ENCODE data around the gene FREM2.

FREM2 gene

GRCh38 chr13:38686577-38687245, at the start of gene FREM2:
Gene FREM2, plus strand, starts transcription at chr13:38687077. Its CDS starts 268 bp downstream, at chr13:38687345.
- in situ Hi-C loops (cut with MboI; ENCODE audit: low sequenced_read_pairs), result no loop called here

GRCh38 chr13:38637576-38637975, 49.3 kb upstream of the FREM2 start:
- in situ Hi-C loops (cut with MboI; ENCODE audit: low sequenced_read_pairs), result no loop called here

- in situ Hi-C loops (cut with MboI; ENCODE audit: low sequenced_read_pairs), result no loop called here
Measured at GRCh38 chr13:38641164-38641948, 45.5 kb upstream of the FREM2 start.

- in situ Hi-C loops (cut with MboI; ENCODE audit: low sequenced_read_pairs), result no loop called here
Measured at GRCh38 chr13:38647312-38647711, 39.6 kb upstream of the FREM2 start.

GRCh38 chr13:38648912-38649311, 38.0 kb upstream of the FREM2 start:
- in situ Hi-C loops (cut with MboI; ENCODE audit: low sequenced_read_pairs), result no loop called here

- in situ Hi-C loops (cut with MboI; ENCODE audit: low sequenced_read_pairs), result no loop called here
Measured at GRCh38 chr13:38656699-38657098, 30.2 kb upstream of the FREM2 start.

GRCh38 chr13:38657191-38657590, 29.7 kb upstream of the FREM2 start:
- in situ Hi-C loops (cut with MboI; ENCODE audit: low sequenced_read_pairs), result no loop called here

- in situ Hi-C loops (cut with MboI; ENCODE audit: low sequenced_read_pairs), result no loop called here
Measured at GRCh38 chr13:38658906-38659305, 28.0 kb upstream of the FREM2 start.

- in situ Hi-C loops (cut with MboI; ENCODE audit: low sequenced_read_pairs), result no loop called here
Measured at GRCh38 chr13:38661010-38661675, 25.7 kb upstream of the FREM2 start.

- in situ Hi-C loops (cut with MboI; ENCODE audit: low sequenced_read_pairs), result no loop called here
Measured at GRCh38 chr13:38662362-38662761, 24.5 kb upstream of the FREM2 start.

GRCh38 chr13:38664906-38665305, 22.0 kb upstream of the FREM2 start:
- in situ Hi-C loops (cut with MboI; ENCODE audit: low sequenced_read_pairs), result no loop called here

GRCh38 chr13:38667526-38668109, 19.3 kb upstream of the FREM2 start:
- in situ Hi-C loops (cut with MboI; ENCODE audit: low sequenced_read_pairs), result no loop called here

GRCh38 chr13:38669234-38669964, 17.5 kb upstream of the FREM2 start:
- in situ Hi-C loops (cut with MboI; ENCODE audit: low sequenced_read_pairs), result no loop called here

- in situ Hi-C loops (cut with MboI; ENCODE audit: low sequenced_read_pairs), result no loop called here
Measured at GRCh38 chr13:38670627-38671026, 16.2 kb upstream of the FREM2 start.

- in situ Hi-C loops (cut with MboI; ENCODE audit: low sequenced_read_pairs), result no loop called here
Measured at GRCh38 chr13:38671980-38672379, 14.9 kb upstream of the FREM2 start.

- in situ Hi-C loops (cut with MboI; ENCODE audit: low sequenced_read_pairs), result no loop called here
Measured at GRCh38 chr13:38674208-38674607, 12.7 kb upstream of the FREM2 start.

GRCh38 chr13:38680912-38681311, 6.0 kb upstream of the FREM2 start:
- in situ Hi-C loops (cut with MboI; ENCODE audit: low sequenced_read_pairs), result no loop called here

GRCh38 chr13:38684714-38685113, 2.2 kb upstream of the FREM2 start:
- in situ Hi-C loops (cut with MboI; ENCODE audit: low sequenced_read_pairs), result no loop called here

- in situ Hi-C loops (cut with MboI; ENCODE audit: low sequenced_read_pairs), result no loop called here
Measured at GRCh38 chr13:38685431-38685830, 1.4 kb upstream of the FREM2 start.

GRCh38 chr13:38685974-38686576, 802 bp upstream of the FREM2 start:
- in situ Hi-C loops (cut with MboI; ENCODE audit: low sequenced_read_pairs), result no loop called here
